PC-9 (cell line): ENCODE data around the gene LRRC37B.
"Not testable (repeated sequence)": the region's sequence is repeated elsewhere in the genome, so short reads cannot be mapped to it uniquely, and the experiment has no call there.

Experiments used
- EZH2 ChIP-seq: fragments of 200-600 bp; sonication (generic); IDR thresholded peaks from 2 replicates; pipeline ENCODE4 v1.8.0; 2017; ENCODE audit warnings: antibody characterized with exemption, low read depth
- TF ChIP-seq, protein P1 (sequence below): fragments of 200-600 bp; sonication (generic); conservative IDR thresholded peaks from 2 replicates; pipeline ENCODE4 v1.6.1; 2017; ENCODE audit warnings: mixed run types, antibody characterized with exemption, mild to moderate bottlenecking, moderate library complexity

DNA sequence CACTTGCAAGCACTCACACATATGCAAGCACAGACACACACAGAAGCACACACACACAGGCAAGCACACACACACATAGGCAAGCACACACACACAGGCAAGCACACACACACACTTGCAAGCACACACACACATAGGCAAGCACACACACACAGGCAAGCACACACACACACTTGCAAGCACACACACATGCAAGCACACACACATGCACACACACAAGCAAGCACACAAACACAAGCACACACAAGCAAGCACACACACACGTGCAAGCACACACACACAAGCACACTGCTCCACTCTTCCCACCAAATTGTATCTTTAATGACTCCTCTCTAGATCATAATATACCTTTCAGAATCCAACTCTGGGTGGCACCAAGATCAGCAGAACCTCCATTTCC is 84.9 kb downstream of the LRRC37B start:
- TF ChIP-seq, protein P1, sequence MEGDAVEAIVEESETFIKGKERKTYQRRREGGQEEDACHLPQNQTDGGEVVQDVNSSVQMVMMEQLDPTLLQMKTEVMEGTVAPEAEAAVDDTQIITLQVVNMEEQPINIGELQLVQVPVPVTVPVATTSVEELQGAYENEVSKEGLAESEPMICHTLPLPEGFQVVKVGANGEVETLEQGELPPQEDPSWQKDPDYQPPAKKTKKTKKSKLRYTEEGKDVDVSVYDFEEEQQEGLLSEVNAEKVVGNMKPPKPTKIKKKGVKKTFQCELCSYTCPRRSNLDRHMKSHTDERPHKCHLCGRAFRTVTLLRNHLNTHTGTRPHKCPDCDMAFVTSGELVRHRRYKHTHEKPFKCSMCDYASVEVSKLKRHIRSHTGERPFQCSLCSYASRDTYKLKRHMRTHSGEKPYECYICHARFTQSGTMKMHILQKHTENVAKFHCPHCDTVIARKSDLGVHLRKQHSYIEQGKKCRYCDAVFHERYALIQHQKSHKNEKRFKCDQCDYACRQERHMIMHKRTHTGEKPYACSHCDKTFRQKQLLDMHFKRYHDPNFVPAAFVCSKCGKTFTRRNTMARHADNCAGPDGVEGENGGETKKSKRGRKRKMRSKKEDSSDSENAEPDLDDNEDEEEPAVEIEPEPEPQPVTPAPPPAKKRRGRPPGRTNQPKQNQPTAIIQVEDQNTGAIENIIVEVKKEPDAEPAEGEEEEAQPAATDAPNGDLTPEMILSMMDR = not testable (repeated sequence)
- TF ChIP-seq EZH2 = not testable (repeated sequence)
